Natural killer cell (primary cell): ENCODE measurements around the gene SLC4A1AP. TPM values are rescaled to one million over a fixed set of nuclear protein-coding genes. Genes with fewer than 3 reads are reported as not detected.

ENCODE experiments used
- ATAC-seq, 3 donors: fragments of 150-1000 bp in 2 of 3; fragments of 200-7000 bp in 1 of 3; cut with Tn5 transposase; 1 replicate in 1 of 3; 2 replicates in 2 of 3; pipeline ENCODE4 v1.10.0; 2021; ENCODE audit warnings: mild to moderate bottlenecking in 2 of 3, moderate library complexity in 2 of 3
- DNase-seq, 2 donors: peaks; one replicate each; pipeline versions ENCODE4 v3.0.0 to v3.0.0-alpha.2; 2013 to 2021; ENCODE audit warnings: mixed read lengths in 1 of 2
- H3K27ac ChIP-seq: one replicate; pipeline ENCODE4 v1.5.1; 2013; ENCODE audit warnings: mild to moderate bottlenecking, low read length
- H3K27me3 ChIP-seq: one replicate; pipeline ENCODE4 v1.6.1; 2013; ENCODE audit warnings: low read length; ENCODE audit not compliant: control insufficient read depth, insufficient read depth
- H3K36me3 ChIP-seq: one replicate; pipeline ENCODE4 v1.6.1; 2013; ENCODE audit warnings: low read length; ENCODE audit not compliant: control insufficient read depth, insufficient read depth
- H3K4me1 ChIP-seq: one replicate; pipeline ENCODE4 v1.6.1; 2013; ENCODE audit warnings: low read length; ENCODE audit not compliant: control insufficient read depth, insufficient read depth
- H3K4me3 ChIP-seq: one replicate; pipeline ENCODE4 v1.5.1; 2013; ENCODE audit warnings: low read length
- H3K9me3 ChIP-seq: one replicate; pipeline ENCODE4 v1.6.1; 2013; ENCODE audit warnings: low read length; ENCODE audit not compliant: control insufficient read depth, insufficient read depth
- H3K27ac Mint-ChIP-seq, 2 donors: one replicate each; pipeline ENCODE4 v1.8.0; 2022; ENCODE audit warnings: mild to moderate bottlenecking in 2 of 2, mixed read lengths in 2 of 2, moderate library complexity in 1 of 2
- H3K27me3 Mint-ChIP-seq, 2 donors: one replicate each; pipeline ENCODE4 v1.8.0; 2022; ENCODE audit warnings: low read depth in 2 of 2, mixed read lengths in 2 of 2
- H3K36me3 Mint-ChIP-seq: one replicate; pipeline ENCODE4 v1.8.0; 2022; ENCODE audit warnings: mixed read lengths
- H3K4me1 Mint-ChIP-seq, 2 donors: one replicate each; pipeline ENCODE4 v1.8.0; 2022; ENCODE audit warnings: mixed read lengths in 2 of 2
- H3K4me3 Mint-ChIP-seq: one replicate; pipeline ENCODE4 v1.8.0; 2022; ENCODE audit warnings: mild to moderate bottlenecking, moderate library complexity, mixed read lengths
- H3K9me3 Mint-ChIP-seq, 2 donors: one replicate each; pipeline ENCODE4 v1.8.0; 2022; ENCODE audit warnings: mixed read lengths in 2 of 2
- CTCF ChIP-seq: fragments of 200-600 bp; IDR thresholded peaks from one replicate; pipeline ENCODE4 v1.8.0; 2022; ENCODE audit warnings: antibody characterized with exemption
- WGBS: methylation state at CpG from one replicate; pipeline ENCODE4 v1.1.7; 2013; ENCODE audit warnings: missing lambda C conversion rate; ENCODE audit not compliant: insufficient coverage; 5-methylcytosine and 5-hydroxymethylcytosine counted together
- intact Hi-C: fragments of 100-400 bp; cut with micrococcal nuclease; formaldehyde crosslinking; loops from one replicate; pipeline ENCODE4 v1.14.2; 2022
- total RNA-seq, 4 donors: library from RNA; stranded (reverse); fragments of 120-200 nt in 1 of 4; gene quantifications; one replicate each; pipeline versions ENCODE4 v1.2.3 to v1.2.4, GENCODE V29; 2013 to 2022

The SLC4A1AP gene
- total RNA-seq, result 10 to 100 TPM; 22.0 to 26.0 (median 24.8) TPM
- total RNA-seq (2013), result 36.4 TPM

GRCh38 chr2:27663285-27664153, at the start of gene SLC4A1AP, which contains the start of gene SUPT7L:
Gene SLC4A1AP (plus strand): TSS chr2:27663889. CDS start chr2:27663915, 26 bp downstream.
Gene SUPT7L (minus strand): TSS chr2:27663614. CDS start chr2:27662192, 1,422 bp downstream.
- Mint-ChIP-seq H3K27ac (peak within 1 kb of the TSS; percentile 99), H3K36me3 (peaks cover 13% of the 10 kb centered on the region), H3K4me1 (peaks cover 37 to 49% of the 10 kb centered on the region in 2 donors), H3K4me3 (peak within 1 kb of the TSS; percentile 99), H3K27me3 (no peaks in the 10 kb centered on the region), H3K9me3 (no peaks in the 10 kb centered on the region)
- under 1% methylated on average over 56 of the region's 56 CpGs for WGBS
- Histone ChIP-seq H3K27ac (peak within 1 kb of the TSS; percentile 99), H3K36me3 (peaks cover 39% of the 10 kb centered on the region), H3K27me3 (no peaks in the 10 kb centered on the region), H3K4me1 (peaks cover 22% of the 10 kb centered on the region), H3K4me3 (peak within 1 kb of the TSS; percentile 94), H3K9me3 (no peaks in the 10 kb centered on the region)
- peak; percentile 81 to 89 (median 87) for ATAC-seq
- no peak for TF ChIP-seq CTCF
- intact Hi-C loops, result loop anchor here (5.0 kb wide), 1 partner anchor 36 kb away; the partner anchor contains the start of genes CCDC121 and GPN1
- DNase-seq, result peak; percentile 78 to 90

- Histone ChIP-seq H3K9me3 (no peaks in the 10 kb centered on the region), H3K36me3 (peaks cover 50% of the 10 kb centered on the region), H3K27me3 (no peaks in the 10 kb centered on the region), H3K4me1 (no peaks in the 10 kb centered on the region), H3K4me3 (no peak overlapping the region), H3K27ac (no peak overlapping the region)
- DNase-seq (no peak), ATAC-seq (no peak)
- Mint-ChIP-seq H3K27ac (no peak overlapping the region), H3K27me3 (no peaks in the 10 kb centered on the region), H3K36me3 (peaks cover 18% of the 10 kb centered on the region), H3K9me3 (no peaks in the 10 kb centered on the region), H3K4me1 (peaks cover 4 to 5% of the 10 kb centered on the region in 2 donors), H3K4me3 (no peak overlapping the region)
- WGBS, result 100% methylated on average over 1 of the region's 2 CpGs
- TF ChIP-seq CTCF, result no peak
- intact Hi-C loops, result no loop called here
These were observed 49.7 kb upstream of the SLC4A1AP start for GRCh38 chr2:27613985-27614384.

GRCh38 chr2:27615316-27615715, 48.4 kb upstream of the SLC4A1AP start:
- H3K27me3 Mint-ChIP-seq, result no peaks in the 10 kb centered on the region
- H3K36me3 Mint-ChIP-seq, result peaks cover 24% of the 10 kb centered on the region
- Histone ChIP-seq H3K9me3 (no peaks in the 10 kb centered on the region), H3K27me3 (no peaks in the 10 kb centered on the region), H3K36me3 (peaks cover 54% of the 10 kb centered on the region), H3K4me1 (no peaks in the 10 kb centered on the region), H3K27ac (no peak overlapping the region), H3K4me3 (no peak overlapping the region)
- no peak for TF ChIP-seq CTCF
- ATAC-seq (no peak), DNase-seq (no peak)
- H3K4me1 Mint-ChIP-seq, result peaks cover 4 to 5% of the 10 kb centered on the region in 2 donors
- 97% methylated on average over 3 of the region's 3 CpGs for WGBS
- intact Hi-C loops, result no loop called here
- no peak overlapping the region for H3K4me3 Mint-ChIP-seq
- no peak overlapping the region for H3K27ac Mint-ChIP-seq
- H3K9me3 Mint-ChIP-seq, result no peaks in the 10 kb centered on the region
